IMR-90 (cell line): ENCODE results near the gene GTF2F1. TPM values are rescaled to one million over a fixed set of nuclear protein-coding genes. Genes with fewer than 3 reads are reported as not detected.
A peak's percentile ranks its signal among the peaks of the same experiment; 100 is the strongest.

ENCODE experiments used
- CEBPB ChIP-seq: IDR thresholded peaks from 2 replicates; pipeline ENCODE4 v1.6.1; 2012; ENCODE audit warnings: low read depth, low read length, improper control_type of control experiment
- MAFK ChIP-seq: IDR thresholded peaks from 2 replicates; pipeline ENCODE4 v1.6.1; 2012; ENCODE audit warnings: low read depth, low read length, improper control_type of control experiment
- MXI1 ChIP-seq: IDR thresholded peaks from 2 replicates; pipeline ENCODE4 v1.6.1; 2012; ENCODE audit warnings: low read depth, mild to moderate bottlenecking, low read length, moderate library complexity, borderline replicate concordance
- RFX5 ChIP-seq: IDR thresholded peaks from 2 replicates; pipeline ENCODE4 v1.8.0; 2012; ENCODE audit warnings: low read depth, mild to moderate bottlenecking, low read length, moderate library complexity
- polyA plus RNA-seq, 3 experiments: library from polyadenylated mRNA; depleted of rRNA; stranded (reverse); fragments of >200 nt; gene quantifications; 2 replicates each; pipeline ENCODE4 v1.2.3, GENCODE V29; 2012; ENCODE audit warnings: low replicate concordance in 1 of 3
- total RNA-seq: library from RNA; depleted of rRNA; stranded (reverse); fragments of >200 nt; gene quantifications from 2 replicates; pipeline ENCODE4 v1.2.3, GENCODE V29; 2012
- TF ChIP-seq, protein P1 (sequence below): conservative IDR thresholded peaks from 2 replicates; pipeline ENCODE4 v1.5.1; 2012; ENCODE audit warnings: mild to moderate bottlenecking, low read depth, low read length, improper control_type of control experiment

GTF2F1 gene
- total and polyA plus RNA-seq, 2 of the 4 experiments (the other 2 are of a cell fraction) = 43.7 to 51.4 TPM

DNA sequence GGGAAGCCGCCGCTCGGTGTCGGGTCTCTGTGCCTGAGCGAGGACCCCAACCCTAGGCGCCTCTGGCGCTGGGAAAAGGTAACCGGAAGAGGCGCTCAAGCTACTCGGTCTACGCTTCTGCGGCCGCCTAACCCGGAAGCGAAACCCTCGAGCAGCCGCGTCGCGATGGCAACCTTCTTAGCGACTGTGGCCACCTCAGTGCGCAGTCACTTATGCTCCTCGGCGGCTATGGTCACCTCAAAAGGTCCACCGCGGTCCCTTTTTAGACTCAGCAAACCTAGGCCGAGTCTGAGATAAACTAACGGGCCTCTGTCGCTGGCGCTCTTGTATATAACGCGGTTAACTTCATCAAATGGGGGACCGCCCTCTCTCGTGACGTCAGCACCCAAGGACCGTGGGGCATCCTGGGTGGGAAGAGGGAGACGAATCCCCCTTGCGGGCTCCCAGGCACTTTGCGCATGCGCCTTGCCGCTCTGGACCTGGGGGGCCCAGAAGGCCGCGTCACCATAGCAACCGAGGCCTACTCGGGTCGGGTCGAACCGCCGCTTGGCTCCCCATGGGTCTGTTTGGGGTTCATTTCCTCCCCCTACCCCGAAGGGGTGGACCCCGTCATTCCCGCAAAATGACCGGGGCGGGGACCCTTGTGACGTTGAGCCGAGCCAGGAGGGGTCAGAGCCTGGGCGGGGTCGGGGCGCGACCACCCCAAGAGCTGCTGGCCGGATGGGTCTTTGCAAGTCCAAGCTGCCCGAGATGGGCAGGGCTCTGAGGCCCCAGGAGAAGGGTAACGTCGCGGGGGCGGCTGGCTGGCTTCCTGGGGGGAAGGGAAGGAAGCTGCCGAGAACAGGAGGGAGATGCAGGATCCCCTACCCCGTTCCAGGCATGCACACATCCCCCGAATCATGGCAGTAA lies at the start of gene GTF2F1 (continued):
- TF ChIP-seq MXI1 (peak; percentile 11; the same call in 1 of the 2 replicates), MAFK (no peak), RFX5 (no peak), CEBPB (no peak)
- TF ChIP-seq, protein P1, sequence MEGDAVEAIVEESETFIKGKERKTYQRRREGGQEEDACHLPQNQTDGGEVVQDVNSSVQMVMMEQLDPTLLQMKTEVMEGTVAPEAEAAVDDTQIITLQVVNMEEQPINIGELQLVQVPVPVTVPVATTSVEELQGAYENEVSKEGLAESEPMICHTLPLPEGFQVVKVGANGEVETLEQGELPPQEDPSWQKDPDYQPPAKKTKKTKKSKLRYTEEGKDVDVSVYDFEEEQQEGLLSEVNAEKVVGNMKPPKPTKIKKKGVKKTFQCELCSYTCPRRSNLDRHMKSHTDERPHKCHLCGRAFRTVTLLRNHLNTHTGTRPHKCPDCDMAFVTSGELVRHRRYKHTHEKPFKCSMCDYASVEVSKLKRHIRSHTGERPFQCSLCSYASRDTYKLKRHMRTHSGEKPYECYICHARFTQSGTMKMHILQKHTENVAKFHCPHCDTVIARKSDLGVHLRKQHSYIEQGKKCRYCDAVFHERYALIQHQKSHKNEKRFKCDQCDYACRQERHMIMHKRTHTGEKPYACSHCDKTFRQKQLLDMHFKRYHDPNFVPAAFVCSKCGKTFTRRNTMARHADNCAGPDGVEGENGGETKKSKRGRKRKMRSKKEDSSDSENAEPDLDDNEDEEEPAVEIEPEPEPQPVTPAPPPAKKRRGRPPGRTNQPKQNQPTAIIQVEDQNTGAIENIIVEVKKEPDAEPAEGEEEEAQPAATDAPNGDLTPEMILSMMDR = peak; percentile 8; the same call in 1 of the 2 replicates
